SU-DHL-6 (cell line): ENCODE results near the gene PIK3C2G.

Experiments
- CTCF ChIP-seq: fragments of 200-600 bp; sonication (generic); IDR thresholded peaks from one replicate; pipeline ENCODE4 v1.5.1; 2017; ENCODE audit warnings: antibody characterized with exemption, mild to moderate bottlenecking, low read length, moderate library complexity; ENCODE audit not compliant: insufficient read depth, poor library complexity, severe bottlenecking
- EZH2phosphoT487 ChIP-seq: fragments of 200-600 bp; sonication (generic), shearing (Covaris generic); conservative IDR thresholded peaks from 2 replicates; pipeline ENCODE4 v1.6.1; 2018; ENCODE audit warnings: mild to moderate bottlenecking, antibody characterized with exemption, low read length, moderate library complexity, mixed read lengths

GRCh38 chr12:18239526-18239925 is 21.8 kb upstream of the PIK3C2G start:
- no peak for TF ChIP-seq CTCF
- TF ChIP-seq EZH2phosphoT487, result no peak
